K562 (cell line): ENCODE results near the gene CASP2. TPM values are rescaled to one million over a fixed set of nuclear protein-coding genes. Genes with fewer than 3 reads are reported as not detected.

Source experiments
- ATAC-seq: fragments of 200-7000 bp; cut with Tn5 transposase; 3 replicates; pipeline ENCODE4 v1.9.1; 2020; ENCODE audit warnings: moderate library complexity
- BruUV-seq: library from RNA; stranded (reverse); fragments of 400-500 nt; replicated peaks from 2 replicates; lab custom pipeline; 2021; lab: Mats Ljungman, UMichigan
- CTCF ChIA-PET: fragments of 300-600 bp; formaldehyde crosslinking; extraction: SDS; loops from one replicate; lab custom pipeline; 2021; ENCODE audit warnings: low intra/inter-chr PET ratio; lab: Yijun Ruan, JAX
- POLR2A ChIA-PET: fragments of 300-600, 350-650 bp; sonication (Branson Sonifier 250); formaldehyde crosslinking; extraction: SDS; loops from one replicate; lab custom pipeline; 2021; ENCODE audit warnings: antibody characterized with exemption, inconsistent platforms; lab: Yijun Ruan, JAX
- DNase-seq, 4 experiments: peaks; one replicate each; pipeline versions ENCODE4 v3.0.0 to v3.0.0-alpha.2; 2011 to 2018; ENCODE audit warnings: low spot score in 3 of 4, mixed read lengths in 3 of 4; ENCODE audit errors: extremely low read depth in 1 of 4
- FAIRE-seq: peaks from 2 replicates; lab custom pipeline; 2011; peaks lifted over from hg19 to GRCh38; lab: Jason Lieb, UNC
- H2AFZ ChIP-seq: 2 replicates; pipeline ENCODE4 v1.6.0; 2011; ENCODE audit warnings: low read depth, low read length, control low read depth, inconsistent platforms
- H3K27ac ChIP-seq: fragments of 200-600 bp; 3 replicates; pipeline ENCODE4 v1.8.0; 2011; ENCODE audit warnings: low read depth, mild to moderate bottlenecking, control low read depth, inconsistent platforms, low read length, moderate library complexity, mixed read lengths; ENCODE audit errors: extremely low read depth
- H3K27me3 ChIP-seq, 2 experiments: fragments of 300-600 bp in 1 of 2; 2 replicates in 1 of 2; 3 replicates in 1 of 2; pipeline versions ENCODE4 v1.6.0 to v1.8.0; 2011; ENCODE audit warnings: inconsistent platforms in 2 of 2, low read length in 2 of 2, mild to moderate bottlenecking in 1 of 2, mixed read lengths in 1 of 2, moderate library complexity in 1 of 2; ENCODE audit not compliant: control insufficient read depth in 2 of 2, insufficient read depth in 2 of 2
- H3K36me3 ChIP-seq: fragments of 300-600 bp; 3 replicates; pipeline ENCODE4 v1.8.0; 2011; ENCODE audit warnings: mild to moderate bottlenecking, low read length, inconsistent platforms; ENCODE audit not compliant: control insufficient read depth, insufficient read depth
- H3K4me1 ChIP-seq, 2 experiments: fragments of 200-600 bp in 1 of 2; replicated peaks in 1 of 2; 2 replicates in 1 of 2; 3 replicates in 1 of 2; pipeline versions ENCODE4 v1.5.1 to v1.8.0; 2011; ENCODE audit warnings: inconsistent platforms in 2 of 2, low read length in 2 of 2, mild to moderate bottlenecking in 1 of 2, mixed read lengths in 1 of 2, moderate library complexity in 1 of 2; ENCODE audit not compliant: control insufficient read depth in 2 of 2, insufficient read depth in 2 of 2
- H3K4me2 ChIP-seq: 2 replicates; pipeline ENCODE4 v1.6.1; 2011; ENCODE audit warnings: low read length, control low read depth, inconsistent platforms, mixed read lengths; ENCODE audit not compliant: insufficient read depth
- H3K4me3 ChIP-seq: fragments of 200-600 bp; sonication (generic), shearing (Covaris generic); 2 replicates; pipeline ENCODE4 v1.5.1; 2016; ENCODE audit warnings: control low read depth, inconsistent platforms
- H3K79me2 ChIP-seq: fragments of 200-600 bp; 3 replicates; pipeline ENCODE4 v1.8.0; 2011; ENCODE audit warnings: low read length, inconsistent platforms; ENCODE audit not compliant: control insufficient read depth, insufficient read depth
- H3K9ac ChIP-seq, 2 experiments: 2 replicates each; pipeline versions ENCODE4 v1.6.0 to v1.6.1; 2011; ENCODE audit warnings: low read depth in 2 of 2, low read length in 2 of 2, control low read depth in 1 of 2, inconsistent platforms in 1 of 2, mild to moderate bottlenecking in 1 of 2, mixed read lengths in 1 of 2; ENCODE audit not compliant: insufficient read depth in 1 of 2
- H3K9me1 ChIP-seq: one replicate; pipeline ENCODE4 v1.6.0; 2011; ENCODE audit warnings: inconsistent platforms, mild to moderate bottlenecking, low read length, moderate library complexity; ENCODE audit not compliant: control insufficient read depth, insufficient read depth
- H3K9me3 ChIP-seq: replicated peaks from 2 replicates; pipeline ENCODE4 v1.5.1; 2011; ENCODE audit warnings: low read depth, low read length, inconsistent platforms; ENCODE audit not compliant: control insufficient read depth, insufficient read depth
- H4K20me1 ChIP-seq: replicated peaks from 2 replicates; pipeline ENCODE4 v1.6.1; 2011; ENCODE audit warnings: low read length, inconsistent platforms, mixed read lengths; ENCODE audit not compliant: control insufficient read depth, insufficient read depth
- ARID2 ChIP-seq: fragments of 450-650 bp; IDR thresholded peaks from 2 replicates; pipeline ENCODE4 v1.6.1; 2017; ENCODE audit warnings: antibody characterized with exemption, mild to moderate bottlenecking
- CHAMP1 ChIP-seq: fragments of 450-650 bp; IDR thresholded peaks from 2 replicates; pipeline ENCODE4 v1.6.1; 2016; ENCODE audit warnings: mild to moderate bottlenecking
- ESRRA ChIP-seq: fragments of 450-650 bp; IDR thresholded peaks from 2 replicates; pipeline ENCODE4 v1.6.1; 2014; ENCODE audit warnings: low read depth, mild to moderate bottlenecking, moderate library complexity, borderline replicate concordance
- ETV5 ChIP-seq: sonication (generic); formaldehyde crosslinking; IDR thresholded peaks from 2 replicates; pipeline ENCODE4 v1.4.0; 2020; ENCODE audit warnings: low read depth, mild to moderate bottlenecking, missing genetic modification reagents
- EZH2 ChIP-seq: IDR thresholded peaks from 2 replicates; pipeline ENCODE4 v1.6.1; 2012; ENCODE audit warnings: low read depth, mild to moderate bottlenecking, inconsistent platforms, low read length, borderline replicate concordance
- KLF1 ChIP-seq: fragments of 450-650 bp; IDR thresholded peaks from 2 replicates; pipeline ENCODE4 v1.6.1; 2016; ENCODE audit warnings: missing genetic modification characterization, missing compliant biosample characterization
- MYC ChIP-seq, 2 experiments: fragments of 250-450 bp in 1 of 2; sonication (Bioruptor Pico) in 1 of 2; IDR thresholded peaks; 2 replicates each; pipeline versions ENCODE4 v1.5.1 to v1.6.1; 2012 to 2021; ENCODE audit warnings: low read depth in 2 of 2, borderline replicate concordance in 1 of 2, improper control_type of control experiment in 1 of 2, low read length in 1 of 2, mild to moderate bottlenecking in 1 of 2, moderate library complexity in 1 of 2
- NCOA6 ChIP-seq: fragments of 450-650 bp; IDR thresholded peaks from 2 replicates; pipeline ENCODE4 v1.6.1; 2017; ENCODE audit warnings: mild to moderate bottlenecking
- NFRKB ChIP-seq: fragments of 450-650 bp; IDR thresholded peaks from 2 replicates; pipeline ENCODE4 v1.6.1; 2016; ENCODE audit warnings: low read depth
- PTBP1 ChIP-seq: fragments of 200-400 bp; formaldehyde crosslinking; IDR thresholded peaks from 2 replicates; pipeline ENCODE4 v1.6.1; 2017; ENCODE audit warnings: low read depth, low read length
- PTRF ChIP-seq: fragments of 450-650 bp; IDR thresholded peaks from 2 replicates; pipeline ENCODE4 v1.6.1; 2016; ENCODE audit warnings: mild to moderate bottlenecking, missing genetic modification characterization, missing compliant biosample characterization
- SMARCC2 ChIP-seq: fragments of 450-650 bp; IDR thresholded peaks from 2 replicates; pipeline ENCODE4 v1.6.1; 2017; ENCODE audit warnings: antibody characterized with exemption, moderate library complexity, mild to moderate bottlenecking, low read depth
- SRSF7 ChIP-seq: fragments of 200-400 bp; formaldehyde crosslinking; optimal IDR thresholded peaks from 2 replicates; pipeline ENCODE3; 2017; ENCODE audit warnings: mild to moderate bottlenecking, low read depth, low read length
- TCFL5 ChIP-seq: fragments of 250-450 bp; sonication (Bioruptor Pico); conservative IDR thresholded peaks from 2 replicates; pipeline ENCODE4 v1.6.1; 2021; ENCODE audit warnings: mild to moderate bottlenecking, moderate library complexity, matching md5 sums
- XRCC3 ChIP-seq: fragments of 450-650 bp; IDR thresholded peaks from 2 replicates; pipeline ENCODE4 v1.6.1; 2017; ENCODE audit warnings: mild to moderate bottlenecking, moderate library complexity
- YY1 ChIP-seq, 3 experiments: IDR thresholded peaks; 2 replicates each; pipeline ENCODE4 v1.6.1; 2011; ENCODE audit warnings: low read length in 2 of 3, mild to moderate bottlenecking in 2 of 3, moderate library complexity in 2 of 3, borderline replicate concordance in 1 of 3, control low read depth in 1 of 3, low read depth in 1 of 3; ENCODE audit not compliant: insufficient read depth in 3 of 3, insufficient replicate concordance in 2 of 3, control insufficient read depth in 1 of 3, insufficient read length in 1 of 3; ENCODE audit errors: extremely low read depth in 1 of 3
- ZNF324 ChIP-seq: fragments of 250-450 bp; sonication (Bioruptor Pico); IDR thresholded peaks from 2 replicates; pipeline ENCODE4 v1.4.0; 2020; ENCODE audit warnings: mild to moderate bottlenecking
- whole genome bisulfite sequencing: fragments of 100-300 bp; shearing (Covaris generic); methylation state at CpG from one replicate; pipeline ENCODE4 v1.1.6; 2016; ENCODE audit warnings: low coverage, mixed read lengths; ENCODE audit not compliant: insufficient coverage; ENCODE audit errors: missing lambda C conversion rate; 5-methylcytosine and 5-hydroxymethylcytosine counted together
- in situ Hi-C: fragments of 300-500 bp; cut with MboI; formaldehyde crosslinking; loops from 4 replicates; pipeline ENCODE4 v1.15.0; 2018; ENCODE audit warnings: inconsistent platforms, mixed read lengths
- intact Hi-C: fragments of 100-400 bp; cut with micrococcal nuclease; formaldehyde crosslinking; loops from 2 replicates; pipeline ENCODE4 v1.14.2; 2022
- polyA plus RNA-seq, 8 experiments: library from polyadenylated mRNA; depleted of rRNA in 4 of 8; stranded (reverse) in 5 of 8; unstranded in 3 of 8; fragments of >200 nt; fragmentation: Nextera tagmentation in 2 of 8; fragmentation: Illumina TruSeq in 1 of 8; extraction: Ambion mirVana in 2 of 8; extraction: Trizol in 1 of 8; gene quantifications; 2 replicates each; pipeline versions ENCODE4 v1.2.1 to v1.2.3, GENCODE V29; 2011 to 2014; ENCODE audit warnings: inconsistent platforms in 1 of 8, missing spikeins in 1 of 8
- total RNA-seq, 7 experiments: library from RNA; depleted of rRNA in 6 of 7; stranded (reverse); fragments of >200 nt in 6 of 7; fragmentation: Illumina TruSeq in 2 of 7; extraction: Trizol in 2 of 7; gene quantifications; 2 replicates each; pipeline versions ENCODE4 v1.2.1 to v1.2.3, GENCODE V29; 2011 to 2021; ENCODE audit warnings: low replicate concordance in 1 of 7
- TF ChIP-seq, protein P1 (sequence below): fragments of 450-650 bp; formaldehyde crosslinking; IDR thresholded peaks from 2 replicates; pipeline ENCODE4 v1.4.0; 2022; ENCODE audit warnings: mild to moderate bottlenecking, moderate library complexity

The CASP2 gene
- total and polyA plus RNA-seq, 9 of the 15 experiments (the other 6 are each of a cell fraction or from before 2014, with no cell fraction given): 18.8 to 64.9 (median 24.1) TPM

GRCh38 chr7:143337216-143337615 is 49.1 kb downstream of the CASP2 start:
- no peak; the same call in 2 of the 3 replicates for ATAC-seq
- WGBS: 0% methylated on average over 3 of the region's 3 CpGs
- TF ChIP-seq ESRRA (no peak), SRSF7 (no peak), PTBP1 (no peak), ETV5 (CRISPR knock-in tag) (no peak), NFRKB (no peak), ZNF324 (CRISPR knock-in tag) (no peak), YY1 (IDR thresholded peaks at IDR 0.05; ENCODE audit: borderline replicate concordance in 1 of 3, control insufficient read depth in 1 of 3, extremely low read depth in 1 of 3, insufficient read depth in 3 of 3, insufficient read length in 1 of 3, insufficient replicate concordance in 2 of 3, low read depth in 1 of 3, low read length in 2 of 3) (no peak), XRCC3 (no peak), SMARCC2 (no peak), NCOA6 (no peak), MYC (IDR thresholded peaks at IDR 0.05; ENCODE audit: low read depth, low read length) (no peak), MYC (CRISPR knock-in tag; IDR thresholded peaks at IDR 0.05; ENCODE audit: borderline replicate concordance, low read depth) (no peak), KLF1 (tag) (no peak), TCFL5 (CRISPR knock-in tag) (no peak), ARID2 (no peak), CHAMP1 (no peak), EZH2 (no peak), PTRF (tag) (no peak)
- TF ChIP-seq, protein P1, sequence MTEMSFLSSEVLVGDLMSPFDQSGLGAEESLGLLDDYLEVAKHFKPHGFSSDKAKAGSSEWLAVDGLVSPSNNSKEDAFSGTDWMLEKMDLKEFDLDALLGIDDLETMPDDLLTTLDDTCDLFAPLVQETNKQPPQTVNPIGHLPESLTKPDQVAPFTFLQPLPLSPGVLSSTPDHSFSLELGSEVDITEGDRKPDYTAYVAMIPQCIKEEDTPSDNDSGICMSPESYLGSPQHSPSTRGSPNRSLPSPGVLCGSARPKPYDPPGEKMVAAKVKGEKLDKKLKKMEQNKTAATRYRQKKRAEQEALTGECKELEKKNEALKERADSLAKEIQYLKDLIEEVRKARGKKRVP (CRISPR knock-in tag): no peak
- TF ChIP-seq, all 486 proteins: peak for 0
- Histone ChIP-seq H3K27me3 (peaks cover 32 to 41% of the 10 kb centered on the region in 2 experiments), H3K4me2 (no peak overlapping the region), H3K9me1 (no peaks in the 10 kb centered on the region), H3K36me3 (no peaks in the 10 kb centered on the region), H4K20me1 (no peaks in the 10 kb centered on the region), H3K4me3 (no peak overlapping the region), H3K27ac (no peak overlapping the region), H3K9me3 (no peaks in the 10 kb centered on the region), H3K79me2 (no peaks in the 10 kb centered on the region), H3K4me1 (no peaks in the 10 kb centered on the region), H2AFZ (no peak overlapping the region), H3K9ac (no peak overlapping the region)
- in situ Hi-C loops (no loop called here), intact Hi-C loops (no loop called here)
- FAIRE-seq: no peak
- no TSS peak for BruUV-seq
- CTCF ChIA-PET: no interaction called here
- POLR2A ChIA-PET: interaction anchor here (1.0 to 1.1 kb wide), 2 partner anchors 12 to 18 kb away, joined by 3 to 4 read pairs; no protein-coding TSS in a partner anchor
- no peak for DNase-seq
